Neural progenitor cell (in vitro differentiated cells): ENCODE results near the gene PITPNC1.

ENCODE experiments used
- CTCF ChIP-seq: fragments of 200-600 bp; sonication (generic); IDR thresholded peaks from 2 replicates; pipeline ENCODE4 v1.5.1; 2017; ENCODE audit warnings: antibody characterized with exemption, mild to moderate bottlenecking
- EZH2 ChIP-seq: fragments of 200-600 bp; sonication (generic); IDR thresholded peaks from 2 replicates; pipeline ENCODE4 v1.6.1; 2017; ENCODE audit warnings: antibody characterized with exemption, mild to moderate bottlenecking, moderate library complexity
- EZH2phosphoT487 ChIP-seq: fragments of 200-600 bp; sonication (generic); IDR thresholded peaks from 2 replicates; pipeline ENCODE4 v1.6.1; 2017; ENCODE audit warnings: antibody characterized with exemption

GRCh38 chr17:67386965-67387551 lies 10.0 kb downstream of the PITPNC1 start:
- TF ChIP-seq CTCF = peak; percentile 100
- TF ChIP-seq EZH2phosphoT487 = no peak
- no peak for TF ChIP-seq EZH2
